Stimulated activated CD8-positive, alpha-beta memory T cell treated with anti-CD3 and anti-CD28 coated beads, Interleukin-15, amount 100 ng/mL, for 1 hour (primary cell): ENCODE results near the gene NOS3.
A peak's percentile ranks its signal among the peaks of the same experiment; 100 is the strongest.

Source experiments
- DNase-seq: peaks from one replicate; pipeline ENCODE4 v3.0.0-alpha.2; 2020; ENCODE audit warnings: low read depth

The NOS3 gene

DNA sequence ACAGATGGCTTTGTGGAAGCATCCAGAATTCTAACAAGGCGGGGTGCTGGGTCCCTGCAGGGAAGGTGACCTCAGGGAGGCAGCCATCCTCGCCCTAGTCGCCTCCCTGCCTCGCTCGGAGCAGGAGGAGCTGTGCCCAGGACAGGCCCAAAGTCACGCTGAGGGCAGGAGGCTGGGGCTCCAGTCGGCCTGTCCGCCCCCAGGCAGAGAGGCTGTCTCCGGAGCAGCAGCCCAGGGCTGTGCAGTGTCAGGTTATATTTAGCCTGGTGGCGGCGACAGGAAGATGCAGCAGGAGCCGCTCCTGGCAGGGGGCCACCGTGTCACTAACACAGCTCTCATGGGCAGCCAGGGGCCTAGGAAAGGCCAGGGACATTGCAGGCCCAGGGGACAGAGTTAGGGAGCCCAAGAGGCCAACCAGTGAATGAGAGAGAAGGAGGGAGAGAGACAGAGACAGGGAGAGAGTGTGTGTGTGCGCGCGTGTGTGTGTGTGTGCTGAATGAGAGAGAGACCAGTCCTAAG lies 26.2 kb upstream of the NOS3 start:
- DNase-seq = no peak

GRCh38 chr7:150965273-150965830 lies 25.5 kb upstream of the NOS3 start:
- DNase-seq = no peak

DNA sequence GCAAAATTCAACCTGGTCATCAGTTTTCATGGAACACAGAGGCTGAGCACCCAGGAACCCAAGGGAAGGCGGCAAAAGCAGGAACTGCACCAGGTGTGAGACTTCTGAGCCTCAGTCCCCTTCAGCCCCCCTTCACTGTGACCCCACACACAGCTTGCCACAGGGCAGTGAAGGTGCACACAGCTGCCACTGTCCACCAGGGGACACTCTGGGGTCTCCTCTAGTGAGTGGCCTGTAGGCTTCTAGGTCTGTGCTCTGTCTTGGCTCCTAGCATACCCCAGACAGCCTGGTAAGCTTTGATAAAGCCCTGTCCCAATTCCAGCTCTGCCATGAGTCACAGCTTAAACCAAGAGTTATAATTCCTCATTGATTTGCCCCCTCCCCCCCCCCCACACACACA lies 24.8 kb upstream of the NOS3 start:
- no peak for DNase-seq

DNA sequence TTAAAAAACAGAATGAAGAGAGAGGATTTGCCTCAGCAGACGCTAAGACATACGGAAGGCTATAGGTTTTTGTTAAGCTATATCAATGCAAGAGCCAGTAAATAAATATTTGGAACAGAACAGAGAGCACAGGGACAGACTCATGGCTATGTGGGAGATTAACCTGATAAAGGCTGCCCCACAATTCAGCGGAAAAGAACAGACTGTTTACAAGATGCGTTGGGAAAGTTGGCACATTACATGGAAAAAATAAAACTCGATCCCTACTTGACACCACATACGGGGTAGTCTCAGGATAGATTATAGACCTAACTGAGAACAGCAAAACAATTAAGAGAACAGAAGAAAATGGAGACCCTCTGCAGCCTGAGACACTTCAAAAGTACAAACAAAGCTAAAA lies 23.5 kb upstream of the NOS3 start:
- DNase-seq = no peak

DNA sequence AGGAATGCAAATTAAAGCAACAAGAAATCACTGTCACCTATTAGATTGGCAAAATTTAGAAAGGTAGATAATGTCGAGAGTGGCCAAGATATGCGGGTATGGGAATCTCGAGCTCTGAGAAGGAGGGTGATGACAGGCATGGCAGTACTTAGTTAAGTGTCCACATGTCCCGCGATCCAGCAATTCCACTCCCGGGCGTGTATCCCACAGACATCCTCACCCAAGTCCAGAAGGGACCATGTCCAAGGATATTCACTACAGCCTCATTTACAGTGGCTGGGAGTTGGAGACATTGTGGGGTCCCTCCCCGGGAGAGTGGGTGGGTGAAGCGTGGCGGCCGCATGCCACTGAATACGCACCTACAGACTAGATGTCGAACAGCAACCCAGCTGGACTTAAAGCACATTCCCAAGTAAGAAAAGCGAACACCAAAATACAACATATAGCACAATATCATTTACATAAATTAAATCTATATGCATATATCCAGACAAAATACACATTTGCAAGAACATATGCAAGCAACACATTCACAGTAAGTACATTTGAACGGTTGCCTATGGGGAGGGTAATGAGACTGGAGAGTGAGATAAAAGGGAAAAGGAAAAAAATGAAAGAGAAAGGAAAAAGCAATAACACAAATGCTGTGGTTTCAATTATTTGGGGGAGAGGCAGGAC lies 22.6 kb upstream of the NOS3 start:
- DNase-seq = no peak

GRCh38 chr7:150968734-150969372 lies 22.0 kb upstream of the NOS3 start:
- DNase-seq = no peak

- no peak for DNase-seq
Observed at GRCh38 chr7:150969475-150969874, 21.3 kb upstream of the NOS3 start.

DNA sequence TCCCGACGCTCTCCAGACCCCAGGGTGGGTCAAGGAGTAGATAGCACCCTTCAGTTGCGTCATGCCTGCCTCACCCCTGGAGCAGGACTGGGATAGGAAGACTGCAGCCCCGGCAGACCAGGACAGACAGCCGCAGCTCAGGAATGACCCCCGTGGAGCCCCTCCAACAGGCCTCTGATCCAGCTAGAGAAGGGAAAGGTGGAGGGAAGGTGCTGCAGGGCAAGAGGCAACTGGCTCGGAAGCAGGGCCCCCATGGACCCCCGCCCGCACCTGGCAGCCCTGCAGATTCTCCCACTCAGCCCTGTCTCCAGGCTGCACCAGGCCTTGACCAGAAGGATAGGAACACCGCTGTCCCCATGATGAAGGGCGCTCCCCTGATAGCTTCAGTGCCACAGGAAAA lies 20.4 kb upstream of the NOS3 start:
- no peak for DNase-seq

DNA sequence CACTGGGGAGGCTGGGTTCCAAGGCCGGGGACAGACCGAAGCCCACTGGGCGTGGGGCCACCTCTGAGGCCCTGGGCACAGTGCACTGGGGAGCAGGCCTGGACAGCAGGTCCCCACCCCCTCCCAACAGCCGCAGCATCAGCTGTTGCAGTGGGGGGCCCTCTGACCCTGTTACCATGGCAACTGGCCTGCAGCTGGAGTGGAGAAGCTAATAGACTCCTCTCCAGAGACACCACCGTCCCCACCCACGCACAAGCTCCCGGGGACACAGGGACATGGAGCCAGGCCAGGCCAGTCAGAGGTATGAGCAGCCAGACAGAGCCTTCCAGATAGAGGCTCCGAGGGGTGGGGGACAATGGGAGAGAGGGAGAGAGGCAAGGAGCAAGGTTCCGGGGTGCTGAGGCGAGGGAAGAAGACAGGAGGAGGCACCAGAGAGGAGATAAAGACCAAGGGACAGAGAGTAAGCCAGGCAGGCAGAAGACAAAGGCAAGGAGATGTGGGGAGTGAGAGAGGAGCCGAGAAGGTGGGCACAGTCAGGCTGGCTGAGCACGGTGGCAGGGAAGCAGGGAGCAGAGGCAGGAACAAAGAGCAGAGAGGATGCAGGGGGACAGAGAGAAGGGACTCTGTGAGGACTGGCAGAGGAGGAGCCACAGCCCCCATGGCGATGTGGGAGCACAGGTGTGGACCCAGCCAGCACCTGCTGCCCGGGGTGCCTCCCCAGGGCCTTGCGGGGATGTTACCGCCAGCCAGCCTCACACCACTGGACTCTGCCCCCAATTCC lies 19.4 kb upstream of the NOS3 start:
- no peak for DNase-seq

DNA sequence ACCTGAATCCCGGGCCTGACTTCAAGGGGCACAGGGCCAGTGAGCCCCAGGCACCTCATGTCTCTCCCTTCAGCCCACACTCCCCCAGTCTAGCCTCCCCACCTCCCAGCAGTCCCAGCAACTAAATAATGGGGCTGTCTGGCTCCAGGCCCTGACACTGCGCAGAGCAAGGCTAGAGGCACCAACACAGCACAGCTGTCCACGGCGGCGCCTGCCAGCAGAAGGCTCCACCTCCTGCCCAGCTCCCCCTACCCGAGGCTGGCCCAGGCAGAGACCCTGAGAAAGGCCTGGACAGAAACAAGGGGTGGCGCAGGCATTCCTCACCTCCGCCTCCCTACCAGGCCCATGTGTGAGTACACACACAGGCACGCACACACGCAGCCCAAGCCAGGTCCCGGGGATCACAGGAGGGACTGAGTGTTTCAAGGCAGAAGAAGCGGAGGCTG lies 18.8 kb upstream of the NOS3 start:
- no peak for DNase-seq

GRCh38 chr7:150972741-150973140 lies 18.1 kb upstream of the NOS3 start:
- no peak for DNase-seq

GRCh38 chr7:150973571-150974451 lies 17.0 kb upstream of the NOS3 start:
- DNase-seq = no peak

DNA sequence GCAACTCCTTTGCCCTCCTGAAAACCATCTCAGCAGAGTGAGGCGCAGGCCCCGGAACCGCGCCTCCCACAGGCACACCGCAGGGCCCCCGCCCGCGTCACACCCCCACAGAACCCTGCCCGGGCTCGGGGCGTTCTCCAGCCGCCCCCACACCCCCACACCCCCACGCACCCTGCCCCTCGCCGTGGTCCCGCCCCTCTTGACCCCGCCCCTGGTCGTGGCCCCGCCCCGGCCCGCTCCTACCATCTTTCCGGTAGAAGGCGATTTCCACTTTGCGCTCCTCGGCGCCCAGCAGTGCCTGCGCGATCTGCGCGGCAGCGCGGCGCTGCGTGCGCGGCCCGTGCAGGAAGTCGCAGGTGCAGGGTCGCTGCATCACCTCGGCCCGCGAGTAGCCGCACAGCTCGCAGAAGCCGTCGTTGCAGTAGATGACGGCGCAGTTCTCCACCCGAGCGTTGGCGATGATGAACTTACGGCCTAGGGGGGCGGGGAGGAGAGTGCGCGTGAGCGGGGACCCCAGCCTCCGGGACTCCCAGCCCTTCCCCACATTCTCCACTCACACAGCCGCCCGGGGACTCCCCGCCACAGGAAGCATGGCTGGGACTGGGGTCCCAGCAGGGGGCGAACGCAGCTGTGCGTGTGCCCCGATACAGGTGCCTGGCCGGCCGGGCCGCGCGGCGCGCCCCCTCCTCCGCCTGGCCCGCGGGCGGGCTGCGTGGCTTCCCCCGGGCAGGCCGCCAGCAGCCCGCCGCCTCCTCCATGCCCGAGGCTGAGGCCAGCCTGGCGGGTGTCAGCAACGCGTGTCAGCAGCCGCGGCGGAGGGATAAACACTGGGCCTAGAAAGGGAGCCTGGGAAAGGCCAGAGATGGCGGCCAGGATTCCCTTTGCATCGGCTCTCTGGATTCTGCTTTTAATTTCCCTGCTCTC lies 16.1 kb upstream of the NOS3 start:
- peak; percentile 66 for DNase-seq

GRCh38 chr7:150975536-150976319 lies 15.1 kb upstream of the NOS3 start:
- no peak for DNase-seq

GRCh38 chr7:150976529-150977381 lies 14.1 kb upstream of the NOS3 start:
- DNase-seq = no peak

DNA sequence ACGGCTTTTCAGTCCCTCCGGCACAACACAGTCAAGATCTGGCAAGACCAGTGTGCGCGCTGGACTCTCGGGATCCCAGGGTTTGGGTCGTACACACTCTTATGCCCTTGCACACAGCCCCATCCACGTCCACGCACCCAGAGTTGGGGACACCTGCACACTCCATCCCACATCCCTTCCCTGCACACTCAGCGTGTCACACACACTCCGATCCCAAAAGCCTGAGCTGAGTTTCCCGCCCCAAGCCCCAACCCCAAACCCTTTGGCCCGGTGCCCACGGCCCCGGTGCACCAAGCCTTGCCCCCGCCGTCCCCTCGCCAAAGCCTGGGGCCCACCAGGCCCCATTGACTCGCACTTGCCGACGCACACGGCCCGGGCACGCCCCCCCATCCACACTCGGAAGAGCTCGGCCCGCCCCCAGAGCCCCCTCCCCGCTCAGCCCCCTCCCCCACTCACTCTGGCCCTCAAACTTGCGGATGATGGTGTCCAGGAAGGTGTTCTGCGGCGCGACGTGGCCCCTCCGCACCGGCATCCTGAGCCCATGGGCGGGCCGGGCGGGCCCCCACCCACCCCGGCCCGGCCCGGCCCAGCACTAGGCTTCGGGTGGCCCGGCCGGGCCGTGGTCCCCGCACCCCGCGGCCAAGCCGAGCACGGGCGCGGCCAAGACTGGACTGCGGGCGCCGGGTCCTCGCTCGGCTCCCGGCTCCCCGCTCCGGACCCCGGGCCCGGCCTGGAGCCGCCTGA lies 13.3 kb upstream of the NOS3 start:
- DNase-seq = no peak

DNA sequence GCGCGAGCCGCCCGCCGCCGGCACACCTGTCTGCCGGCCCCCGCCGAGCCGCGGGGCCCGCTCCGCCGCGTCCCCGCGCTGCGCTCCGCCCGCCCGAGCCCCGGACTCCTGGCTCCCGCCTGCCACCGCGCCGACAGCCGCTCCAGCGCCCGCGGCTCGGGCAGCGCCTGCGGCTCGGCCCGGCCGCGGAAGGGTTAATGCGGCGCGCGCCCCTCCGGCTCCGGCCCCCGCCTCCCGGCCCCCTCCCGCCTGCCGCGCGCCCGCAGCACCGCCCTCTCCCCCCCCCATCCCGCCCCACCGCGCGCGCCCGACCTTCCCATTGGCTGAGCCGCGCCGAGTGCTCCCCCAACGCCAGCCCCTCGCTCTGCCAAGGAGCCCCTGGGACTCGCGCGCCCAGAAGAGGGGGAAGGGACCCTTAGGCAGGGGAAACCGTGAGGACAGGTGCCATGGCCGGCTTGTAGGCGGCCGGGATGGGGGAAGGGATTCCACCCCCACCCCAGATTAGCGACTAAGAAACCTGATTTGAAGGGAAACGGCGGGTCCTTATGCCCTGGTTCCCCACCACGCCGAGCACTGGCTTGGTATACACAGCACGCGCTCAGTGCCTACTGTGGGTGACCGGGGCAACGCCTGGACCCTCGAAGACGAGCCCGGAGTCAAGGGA lies 12.6 kb upstream of the NOS3 start, which contains the start of gene KCNH2:
KCNH2 (minus strand) TSS at position 196 of the 664 bp plus-strand sequence. CDS start 408 bp downstream, outside the sequence.
- DNase-seq = no peak
